Cardiac muscle cell (in vitro differentiated cells and primary cell): Measurements from ENCODE around the gene UBA1. TPM values are rescaled to one million over a fixed set of nuclear protein-coding genes. Genes with fewer than 3 reads are reported as not detected.
A peak's percentile ranks its signal among the peaks of the same experiment; 100 is the strongest.

Experiments
- DNase-seq, 2 donors: peaks; one replicate each; pipeline versions ENCODE4 v3.0.0 to v3.0.0-alpha.2; 2010 to 2017; ENCODE audit warnings: low read depth in 1 of 2, low spot score in 1 of 2
- H3K27ac ChIP-seq: fragments of 200-600 bp; sonication (generic); 2 replicates; pipeline ENCODE4 v1.5.1; 2016
- H3K27me3 ChIP-seq: fragments of 200-600 bp; sonication (generic); 2 replicates; pipeline ENCODE4 v1.6.0; 2016; ENCODE audit warnings: control low read depth
- H3K36me3 ChIP-seq: fragments of 200-600 bp; sonication (generic); 2 replicates; pipeline ENCODE4 v1.5.1; 2016; ENCODE audit warnings: control low read depth
- H3K4me1 ChIP-seq: fragments of 200-600 bp; sonication (generic); 2 replicates; pipeline ENCODE4 v1.8.1; 2017; ENCODE audit warnings: low read depth, mild to moderate bottlenecking, mixed run types
- H3K4me3 ChIP-seq: fragments of 200-600 bp; sonication (generic); 2 replicates; pipeline ENCODE4 v1.5.1; 2016; ENCODE audit warnings: mild to moderate bottlenecking
- H3K9me3 ChIP-seq: fragments of 200-600 bp; sonication (generic); 2 replicates; pipeline ENCODE4 v1.5.1; 2017; ENCODE audit warnings: low read depth, mild to moderate bottlenecking, control low read depth
- CTCF ChIP-seq: IDR thresholded peaks from 2 replicates; pipeline ENCODE4 v1.5.1; 2012; ENCODE audit warnings: low read depth, mild to moderate bottlenecking, low read length
- polyA plus RNA-seq: library from polyadenylated mRNA; unstranded; fragments of >200 nt; fragmentation: Nextera tagmentation; extraction: Ambion mirVana; gene quantifications from 2 replicates; pipeline ENCODE4 v1.2.1, GENCODE V29; 2016
- total RNA-seq: library from RNA; depleted of rRNA; stranded (reverse); fragments of >200 nt; gene quantifications from 2 replicates; pipeline ENCODE4 v1.2.3, GENCODE V29; 2016

Gene UBA1
- total and polyA plus RNA-seq, 2 experiments from 2014 or later: 280 to 386 TPM

GRCh38 chrX:47217121-47217851 is 23.7 kb downstream of the UBA1 start:
- no peak for TF ChIP-seq CTCF
- Histone ChIP-seq H3K4me1 (peaks cover 11% of the 10 kb centered on the region), H3K36me3 (peaks cover 29% of the 10 kb centered on the region), H3K4me3 (peak overlapping the region; percentile 15), H3K27me3 (no peaks in the 10 kb centered on the region), H3K27ac (peak overlapping the region; percentile 84), H3K9me3 (no peaks in the 10 kb centered on the region)
- DNase-seq: peak in 1 of 2 donors; percentile 68

- H3K9me3 ChIP-seq: no peaks in the 10 kb centered on the region
- TF ChIP-seq CTCF: no peak
- peaks cover 24% of the 10 kb centered on the region for H3K36me3 ChIP-seq
- peak; percentile 99 to 100 for DNase-seq
- H3K4me1 ChIP-seq: peaks cover 11% of the 10 kb centered on the region
- H3K27me3 ChIP-seq: no peaks in the 10 kb centered on the region
- H3K27ac ChIP-seq: peak overlapping the region; percentile 97
- H3K4me3 ChIP-seq: peak overlapping the region; percentile 89
Observed at GRCh38 chrX:47217852-47218279, 24.2 kb downstream of the UBA1 start.

GRCh38 chrX:47218280-47218919 is 24.8 kb downstream of the UBA1 start, which contains the start of gene CDK16:
Gene CDK16 (plus strand): TSS chrX:47218681. CDS start chrX:47223558, 4,877 bp downstream.
- H3K36me3 ChIP-seq: peaks cover 18% of the 10 kb centered on the region
- no peaks in the 10 kb centered on the region for H3K9me3 ChIP-seq
- H3K4me3 ChIP-seq: peak within 1 kb of the TSS; percentile 89
- peak within 1 kb of the TSS; percentile 97 for H3K27ac ChIP-seq
- no peaks in the 10 kb centered on the region for H3K27me3 ChIP-seq
- DNase-seq: peak; percentile 85 to 86
- TF ChIP-seq CTCF: no peak
- H3K4me1 ChIP-seq: peaks cover 11% of the 10 kb centered on the region

- DNase-seq: peak; percentile 9 to 69
- Histone ChIP-seq H3K36me3 (peaks cover 17% of the 10 kb centered on the region), H3K4me3 (peak overlapping the region; percentile 89), H3K27ac (peak overlapping the region; percentile 97), H3K27me3 (no peaks in the 10 kb centered on the region), H3K4me1 (peaks cover 11% of the 10 kb centered on the region), H3K9me3 (no peaks in the 10 kb centered on the region)
- TF ChIP-seq CTCF: no peak
Observed at GRCh38 chrX:47218920-47219815, 25.5 kb downstream of the UBA1 start.

- no peak overlapping the region for H3K27ac ChIP-seq
- H3K4me3 ChIP-seq: no peak overlapping the region
- H3K9me3 ChIP-seq: no peaks in the 10 kb centered on the region
- no peak for TF ChIP-seq CTCF
- peaks cover 11% of the 10 kb centered on the region for H3K4me1 ChIP-seq
- H3K27me3 ChIP-seq: no peaks in the 10 kb centered on the region
- DNase-seq: no peak
- H3K36me3 ChIP-seq: peaks cover 31% of the 10 kb centered on the region
Observed at GRCh38 chrX:47221756-47222155, 28.1 kb downstream of the UBA1 start.
